Activated gamma-delta T cell (primary cell): ENCODE data around the gene BHLHE23.
"Not testable (repeated sequence)": the region's sequence is repeated elsewhere in the genome, so short reads cannot be mapped to it uniquely, and the experiment has no call there.

Experiments
- DNase-seq: peaks from one replicate; lab custom pipeline; 2025; lab: John Stamatoyannopoulos, UW

The BHLHE23 gene

GRCh38 chr20:62960446-62961309, 46.1 kb downstream of the BHLHE23 start:
- DNase-seq, result not testable (repeated sequence)

DNA sequence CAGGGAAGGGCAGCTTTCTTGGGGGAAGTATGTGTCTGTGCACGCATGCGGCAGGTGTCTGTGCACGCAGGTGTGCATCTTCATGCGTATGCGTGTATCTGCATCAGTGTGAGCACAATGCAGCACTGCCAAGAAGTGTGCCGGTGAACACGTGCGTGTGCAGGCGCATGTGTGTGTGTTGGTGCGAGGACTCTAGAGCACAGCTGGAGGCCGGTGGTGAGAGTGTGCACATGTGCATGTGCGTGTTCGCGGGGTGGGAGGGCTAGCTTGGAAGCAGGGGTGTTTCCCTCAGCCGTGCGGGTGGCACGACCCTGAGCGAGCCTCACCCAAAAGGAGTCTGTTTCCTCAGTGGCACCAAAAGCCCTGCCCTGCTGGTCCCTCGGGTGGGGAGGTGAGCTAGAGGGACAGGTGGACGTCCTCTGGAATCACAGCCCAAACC, 46.7 kb downstream of the BHLHE23 start:
- DNase-seq, result no peak

GRCh38 chr20:62959101-62959971, 47.4 kb downstream of the BHLHE23 start:
- DNase-seq, result no peak

- no peak for DNase-seq
Observed at GRCh38 chr20:62958388-62959100, 48.2 kb downstream of the BHLHE23 start.

DNA sequence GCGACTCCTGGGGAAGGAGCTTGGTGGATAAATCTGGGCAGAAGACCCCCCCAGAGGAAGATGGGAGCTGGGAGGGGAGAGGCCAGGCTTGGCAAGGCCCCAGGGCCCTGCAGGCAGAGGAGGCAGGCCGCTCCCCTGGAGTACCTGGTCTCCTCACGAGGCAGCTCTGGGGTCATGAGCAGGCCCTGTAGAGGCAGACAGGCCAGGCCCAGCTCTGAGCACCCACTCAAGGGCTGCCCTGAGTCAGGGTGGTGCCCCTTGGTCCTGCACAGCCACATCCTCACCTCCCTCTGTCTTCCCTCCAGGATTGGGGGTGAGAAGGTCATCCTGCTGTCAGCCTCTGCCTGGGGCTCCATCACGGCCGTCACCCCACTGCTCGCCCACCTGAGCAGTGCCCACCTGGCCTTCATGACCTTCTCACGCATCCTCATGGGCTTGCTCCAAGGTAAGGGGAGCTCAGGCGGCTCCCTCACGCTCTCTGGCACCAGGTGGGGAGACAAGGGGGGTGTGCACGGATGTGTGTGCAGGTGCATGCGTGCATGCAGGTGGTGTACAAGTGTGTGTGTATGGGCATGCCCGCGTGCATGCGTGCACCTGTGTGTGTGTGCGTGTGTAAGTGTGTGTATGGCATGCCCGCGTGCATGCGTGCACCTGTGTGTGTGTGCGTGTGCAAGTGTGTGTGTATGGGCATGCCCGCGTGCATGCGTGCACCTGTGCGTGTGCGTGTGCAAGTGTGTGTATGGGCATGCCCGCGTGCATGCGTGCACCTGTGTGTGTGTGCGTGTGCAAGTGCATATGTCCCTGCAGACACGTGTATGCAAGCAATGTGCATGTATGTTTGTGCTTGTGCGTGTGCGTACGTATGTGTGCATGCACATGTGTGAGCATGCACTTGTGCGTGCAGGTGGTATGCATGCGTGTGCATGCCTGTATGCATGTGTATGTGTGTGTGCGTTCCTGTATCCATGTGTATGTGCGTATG, 49.3 kb downstream of the BHLHE23 start:
- DNase-seq, result no peak

DNA sequence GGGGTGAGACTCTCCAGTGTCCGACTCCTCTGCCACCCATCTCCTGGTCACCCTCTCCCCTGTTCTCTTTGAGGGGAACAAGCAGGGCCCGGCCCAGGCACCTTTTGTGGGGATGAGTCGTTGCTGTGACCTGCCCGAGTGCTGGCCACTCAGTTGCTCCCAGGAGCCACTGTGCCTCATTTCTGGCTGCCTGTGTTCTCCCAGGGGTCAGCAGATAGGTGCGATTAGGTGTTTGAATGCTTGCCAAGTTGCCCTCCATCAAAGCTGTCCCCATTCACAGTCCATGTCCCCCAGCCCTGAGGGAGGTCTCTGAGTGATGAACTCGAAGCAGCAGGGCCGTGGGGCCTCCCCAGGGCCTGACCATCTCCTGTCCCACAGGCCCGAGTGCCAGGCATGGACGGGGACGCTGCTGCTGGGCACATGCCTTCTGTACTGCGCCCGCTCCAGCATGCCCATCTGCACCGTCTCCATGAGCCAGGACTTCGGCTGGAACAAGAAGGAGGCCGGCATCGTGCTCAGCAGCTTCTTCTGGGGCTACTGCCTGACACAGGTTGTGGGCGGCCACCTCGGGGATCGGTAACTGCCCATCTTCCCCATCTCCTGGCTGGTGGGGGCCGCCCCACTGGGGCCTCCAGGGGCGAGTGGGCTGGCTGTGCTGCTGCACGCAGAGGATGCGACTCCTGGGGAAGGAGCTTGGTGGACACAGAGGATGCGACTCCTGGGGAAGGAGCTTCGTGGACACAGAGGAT, 50.2 kb downstream of the BHLHE23 start:
- no peak for DNase-seq
